ENCODE results near the gene AP2A1. TPM values are rescaled to one million over a fixed set of nuclear protein-coding genes. Genes with fewer than 3 reads are reported as not detected.

Gene AP2A1
- total RNA-seq, 2 experiments from 2014 or later: 78.0 to 79.2 TPM

GRCh38 chr19:49829200-49829599 is 62.4 kb downstream of the AP2A1 start:
- no peak for DNase-seq
- CTCF ChIA-PET: no interaction called here
- H3K9me3 Mint-ChIP-seq: no peaks in the 10 kb centered on the region
- H3K4me3 Mint-ChIP-seq: no peak overlapping the region
- peaks cover 8% of the 10 kb centered on the region for H3K4me1 Mint-ChIP-seq
- POLR2A ChIA-PET: no interaction called here
- H3K27ac Mint-ChIP-seq: no peak overlapping the region
- peaks cover 29% of the 10 kb centered on the region for H3K36me3 Mint-ChIP-seq (ENCODE audit: low read depth)
- no peaks in the 10 kb centered on the region for H3K27me3 Mint-ChIP-seq

- H3K27me3 Mint-ChIP-seq: no peaks in the 10 kb centered on the region
- no peak for DNase-seq
- ChIA-PET CTCF (no interaction called here), POLR2A (no interaction called here)
- H3K27ac Mint-ChIP-seq: no peak overlapping the region
- H3K4me3 Mint-ChIP-seq: no peak overlapping the region
- H3K36me3 Mint-ChIP-seq (ENCODE audit: low read depth): peaks cover 30% of the 10 kb centered on the region
- peaks cover 8% of the 10 kb centered on the region for H3K4me1 Mint-ChIP-seq
- H3K9me3 Mint-ChIP-seq: no peaks in the 10 kb centered on the region
These were observed 62.9 kb downstream of the AP2A1 start for GRCh38 chr19:49829721-49830120.

- Mint-ChIP-seq H3K27ac (no peak overlapping the region), H3K4me1 (peaks cover 8% of the 10 kb centered on the region), H3K4me3 (no peak overlapping the region), H3K27me3 (no peaks in the 10 kb centered on the region), H3K9me3 (no peaks in the 10 kb centered on the region), H3K36me3 (ENCODE audit: low read depth) (peaks cover 37% of the 10 kb centered on the region)
- DNase-seq: no peak
- ChIA-PET CTCF (no interaction called here), POLR2A (no interaction called here)
These were observed 64.0 kb downstream of the AP2A1 start for GRCh38 chr19:49830766-49831165.

- no peak overlapping the region for H3K4me3 Mint-ChIP-seq
- POLR2A ChIA-PET: interaction anchor here (1.4 kb wide), 1 partner anchor 65 kb away, joined by 3 read pairs; the partner anchor contains the start of gene AP2A1
- no peak overlapping the region for H3K27ac Mint-ChIP-seq
- H3K27me3 Mint-ChIP-seq: no peaks in the 10 kb centered on the region
- peaks cover 8% of the 10 kb centered on the region for H3K4me1 Mint-ChIP-seq
- no peak for DNase-seq
- peaks cover 33% of the 10 kb centered on the region for H3K36me3 Mint-ChIP-seq (ENCODE audit: low read depth)
- CTCF ChIA-PET: no interaction called here
- no peaks in the 10 kb centered on the region for H3K9me3 Mint-ChIP-seq
These were observed 64.8 kb downstream of the AP2A1 start for GRCh38 chr19:49831592-49831991.

GRCh38 chr19:49832556-49832955 is 65.8 kb downstream of the AP2A1 start:
- Mint-ChIP-seq H3K27me3 (no peaks in the 10 kb centered on the region), H3K27ac (peak overlapping the region; percentile 47), H3K4me1 (peaks cover 13% of the 10 kb centered on the region), H3K4me3 (no peak overlapping the region), H3K9me3 (no peaks in the 10 kb centered on the region), H3K36me3 (ENCODE audit: low read depth) (peaks cover 37% of the 10 kb centered on the region)
- no peak for DNase-seq
- CTCF ChIA-PET: no interaction called here
- POLR2A ChIA-PET: interaction anchor here (1.4 kb wide), 1 partner anchor 66 kb away, joined by 3 read pairs; the partner anchor contains the start of gene AP2A1

GRCh38 chr19:49833599-49833998 is 66.8 kb downstream of the AP2A1 start:
- H3K9me3 Mint-ChIP-seq: no peaks in the 10 kb centered on the region
- no peak overlapping the region for H3K4me3 Mint-ChIP-seq
- no peak for DNase-seq
- ChIA-PET CTCF (no interaction called here), POLR2A (interaction anchor here (1.2 kb wide), 1 partner anchor 10 kb away, joined by 3 read pairs; no protein-coding TSS in a partner anchor)
- H3K27me3 Mint-ChIP-seq: no peaks in the 10 kb centered on the region
- H3K27ac Mint-ChIP-seq: no peak overlapping the region
- peaks cover 19% of the 10 kb centered on the region for H3K4me1 Mint-ChIP-seq
- peaks cover 46% of the 10 kb centered on the region for H3K36me3 Mint-ChIP-seq (ENCODE audit: low read depth)

GRCh38 chr19:49835562-49835961 is 68.8 kb downstream of the AP2A1 start:
- ChIA-PET POLR2A (interaction anchor here (2.1 kb wide), 1 partner anchor 15 kb away, joined by 6 read pairs; the partner anchor contains the start of gene PTOV1), CTCF (no interaction called here)
- Mint-ChIP-seq H3K4me1 (peaks cover 21% of the 10 kb centered on the region), H3K27ac (no peak overlapping the region), H3K4me3 (no peak overlapping the region), H3K27me3 (no peaks in the 10 kb centered on the region), H3K9me3 (no peaks in the 10 kb centered on the region), H3K36me3 (ENCODE audit: low read depth) (peaks cover 58% of the 10 kb centered on the region)
- DNase-seq: no peak

- H3K27me3 Mint-ChIP-seq: no peaks in the 10 kb centered on the region
- H3K4me1 Mint-ChIP-seq: peaks cover 21% of the 10 kb centered on the region
- no peak overlapping the region for H3K27ac Mint-ChIP-seq
- no peaks in the 10 kb centered on the region for H3K9me3 Mint-ChIP-seq
- ChIA-PET CTCF (no interaction called here), POLR2A (interaction anchor here (2.1 kb wide), 1 partner anchor 14 kb away, joined by 6 read pairs; the partner anchor contains the start of gene PTOV1)
- DNase-seq: no peak
- peaks cover 60% of the 10 kb centered on the region for H3K36me3 Mint-ChIP-seq (ENCODE audit: low read depth)
- no peak overlapping the region for H3K4me3 Mint-ChIP-seq
These were observed 69.6 kb downstream of the AP2A1 start for GRCh38 chr19:49836176-49837008.

- Mint-ChIP-seq H3K36me3 (ENCODE audit: low read depth) (peaks cover 57% of the 10 kb centered on the region), H3K27me3 (no peaks in the 10 kb centered on the region), H3K27ac (no peak overlapping the region), H3K9me3 (no peaks in the 10 kb centered on the region), H3K4me3 (no peak overlapping the region), H3K4me1 (peaks cover 21% of the 10 kb centered on the region)
- DNase-seq: no peak
- CTCF ChIA-PET: no interaction called here
- POLR2A ChIA-PET: no interaction called here
These were observed 70.2 kb downstream of the AP2A1 start for GRCh38 chr19:49837009-49837310.

- no peak for DNase-seq
- Mint-ChIP-seq H3K4me1 (peaks cover 16% of the 10 kb centered on the region), H3K27me3 (no peaks in the 10 kb centered on the region), H3K4me3 (no peak overlapping the region), H3K36me3 (ENCODE audit: low read depth) (peaks cover 54% of the 10 kb centered on the region), H3K27ac (no peak overlapping the region), H3K9me3 (no peaks in the 10 kb centered on the region)
- POLR2A ChIA-PET: no interaction called here
- CTCF ChIA-PET: no interaction called here
These were observed 70.6 kb downstream of the AP2A1 start for GRCh38 chr19:49837425-49837824.

- CTCF ChIA-PET: interaction anchor here (0.6 kb wide), 1 partner anchor 100 kb away, joined by 3 read pairs; no protein-coding TSS in a partner anchor
- Mint-ChIP-seq H3K27ac (no peak overlapping the region), H3K9me3 (no peaks in the 10 kb centered on the region), H3K36me3 (ENCODE audit: low read depth) (peaks cover 40% of the 10 kb centered on the region), H3K27me3 (no peaks in the 10 kb centered on the region), H3K4me1 (peaks cover 13% of the 10 kb centered on the region), H3K4me3 (no peak overlapping the region)
- no peak for DNase-seq
- POLR2A ChIA-PET: interaction anchor here (0.6 to 1.5 kb wide), 2 partner anchors 20 to 57 kb away, joined by 3 read pairs; no protein-coding TSS in a partner anchor
These were observed 72.2 kb downstream of the AP2A1 start for GRCh38 chr19:49838885-49839588.

GRCh38 chr19:49839713-49840112 is 72.9 kb downstream of the AP2A1 start:
- Mint-ChIP-seq H3K27me3 (no peaks in the 10 kb centered on the region), H3K36me3 (ENCODE audit: low read depth) (peaks cover 38% of the 10 kb centered on the region), H3K4me3 (no peak overlapping the region), H3K9me3 (no peaks in the 10 kb centered on the region), H3K4me1 (peaks cover 13% of the 10 kb centered on the region), H3K27ac (no peak overlapping the region)
- CTCF ChIA-PET: no interaction called here
- POLR2A ChIA-PET: no interaction called here
- DNase-seq: no peak

- POLR2A ChIA-PET: no interaction called here
- Mint-ChIP-seq H3K9me3 (no peaks in the 10 kb centered on the region), H3K27me3 (no peaks in the 10 kb centered on the region), H3K36me3 (ENCODE audit: low read depth) (peaks cover 32% of the 10 kb centered on the region), H3K4me1 (peaks cover 13% of the 10 kb centered on the region), H3K27ac (no peak overlapping the region), H3K4me3 (no peak overlapping the region)
- no peak for DNase-seq
- CTCF ChIA-PET: no interaction called here
These were observed 73.5 kb downstream of the AP2A1 start for GRCh38 chr19:49840321-49840720.
